ENCODE measurements around the gene NFIC. TPM values are rescaled to one million over a fixed set of nuclear protein-coding genes. Genes with fewer than 3 reads are reported as not detected.

The NFIC gene
- total RNA-seq, 1 donor = 79.5 TPM

DNA sequence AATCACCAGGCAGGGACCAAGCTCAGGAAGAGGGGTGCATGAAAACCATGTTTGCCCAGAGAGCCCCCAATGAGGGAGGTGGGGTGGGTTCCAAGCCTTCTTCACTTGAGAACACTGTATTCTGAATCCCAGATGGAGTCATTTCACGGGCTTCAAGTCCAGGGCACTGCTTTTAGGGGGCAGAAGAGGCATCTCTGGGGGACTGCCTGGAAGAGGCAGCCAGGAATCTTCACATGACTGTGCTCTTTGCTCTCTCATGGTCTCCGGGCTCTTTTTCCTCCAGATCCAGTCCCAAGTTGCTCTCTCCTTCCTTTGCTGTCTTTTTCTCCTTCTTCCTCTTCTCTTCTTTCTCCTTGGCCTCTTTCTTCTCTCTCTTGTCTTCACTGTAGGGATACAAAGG lies 108.2 kb downstream of the NFIC start:
- no peak overlapping the region for H3K4me3 ChIP-seq (ENCODE audit: low read depth, low read length)
- TF ChIP-seq CTCF (IDR thresholded peaks at IDR 0.05; ENCODE audit: insufficient read depth, low read length) = no peak
- no peak for DNase-seq (ENCODE audit: low read depth)

GRCh38 chr19:3475449-3475848 lies 109.1 kb downstream of the NFIC start:
- DNase-seq (ENCODE audit: low read depth) = no peak
- no peak for TF ChIP-seq CTCF (IDR thresholded peaks at IDR 0.05; ENCODE audit: insufficient read depth, low read length)
- H3K4me3 ChIP-seq (ENCODE audit: low read depth, low read length) = no peak overlapping the region

DNA sequence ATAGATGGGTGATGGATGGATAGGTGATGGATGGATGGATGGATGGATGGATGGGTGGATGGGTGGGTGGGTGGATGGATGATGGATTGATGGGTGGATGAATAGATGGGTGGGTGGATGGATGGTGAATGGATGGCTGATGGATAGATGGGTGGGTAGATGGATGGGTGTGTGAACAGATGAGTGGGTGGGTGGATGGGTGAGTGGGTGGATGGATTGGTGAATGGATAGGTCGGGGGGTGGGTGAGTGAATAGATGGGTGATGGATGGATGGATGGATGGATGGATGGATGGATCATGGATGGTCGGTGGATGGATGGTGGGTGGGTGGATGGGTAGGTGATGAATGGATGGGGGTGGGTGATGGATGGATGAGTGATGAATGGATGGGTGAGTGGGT lies 110.4 kb downstream of the NFIC start:
- DNase-seq (ENCODE audit: low read depth) = no peak
- no peak overlapping the region for H3K4me3 ChIP-seq (ENCODE audit: low read depth, low read length)
- no peak for TF ChIP-seq CTCF (IDR thresholded peaks at IDR 0.05; ENCODE audit: insufficient read depth, low read length)

- H3K4me3 ChIP-seq (ENCODE audit: low read depth, low read length) = no peak overlapping the region
- DNase-seq (ENCODE audit: low read depth) = no peak
- TF ChIP-seq CTCF (IDR thresholded peaks at IDR 0.05; ENCODE audit: insufficient read depth, low read length) = no peak
Observed at GRCh38 chr19:3477506-3477905, 111.1 kb downstream of the NFIC start.

DNA sequence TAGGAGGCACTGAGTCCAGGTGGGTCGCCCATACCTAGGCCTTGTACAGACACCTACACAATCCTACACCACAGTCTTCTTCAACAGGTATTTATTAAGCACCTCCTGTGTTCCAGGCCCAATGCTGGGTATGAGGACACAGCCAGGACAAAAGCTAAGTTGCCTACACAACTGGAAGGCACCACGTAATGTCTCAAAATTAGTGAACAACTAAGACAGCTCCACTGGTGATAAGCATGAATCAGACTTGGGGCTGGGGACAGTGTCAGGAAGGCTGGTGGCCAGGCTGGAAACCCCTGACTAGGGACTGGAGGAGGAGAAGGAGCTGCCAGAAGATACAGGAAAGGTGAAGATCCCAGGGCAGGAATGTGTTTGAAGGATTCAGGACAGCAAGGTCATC lies 111.6 kb downstream of the NFIC start:
- H3K4me3 ChIP-seq (ENCODE audit: low read depth, low read length) = no peak overlapping the region
- no peak for DNase-seq (ENCODE audit: low read depth)
- TF ChIP-seq CTCF (IDR thresholded peaks at IDR 0.05; ENCODE audit: insufficient read depth, low read length) = no peak

DNA sequence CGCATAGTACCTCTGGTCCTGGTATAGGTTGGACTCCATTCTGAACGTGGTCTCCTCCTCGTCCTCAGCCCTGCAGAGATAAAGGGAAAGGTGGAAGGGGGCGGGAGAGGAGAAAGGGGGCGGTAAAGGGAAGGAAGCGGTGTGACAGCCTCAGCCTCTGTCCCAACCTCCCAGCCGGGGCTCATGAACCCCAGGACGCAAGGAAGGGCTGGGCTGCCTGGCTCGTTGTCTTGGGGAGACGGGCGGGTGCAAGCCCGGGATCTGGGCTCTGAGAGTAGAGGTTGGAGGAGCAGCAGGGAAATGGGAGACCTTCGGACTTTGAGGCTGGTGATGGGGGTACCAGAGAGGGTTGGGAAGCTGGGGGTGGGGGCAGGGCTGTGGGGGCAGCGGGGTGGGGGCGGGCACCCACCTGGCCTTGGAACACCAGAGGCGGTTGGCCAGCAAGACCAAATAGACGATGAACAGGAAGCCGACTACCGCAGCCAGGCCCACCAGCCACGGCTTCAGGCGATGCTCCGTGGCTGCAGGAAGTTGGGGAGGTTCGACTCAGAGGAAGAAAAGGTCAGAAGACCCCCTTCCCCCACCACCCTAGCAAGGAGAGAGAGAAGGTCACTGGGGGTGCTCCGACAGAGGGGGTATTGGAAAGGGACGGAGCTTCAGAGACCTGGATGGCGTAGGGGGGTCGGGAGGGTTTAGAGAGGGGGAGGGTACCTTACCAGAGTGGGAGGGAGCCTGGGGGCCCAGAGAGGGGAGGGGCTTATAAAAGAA lies 112.2 kb downstream of the NFIC start:
- TF ChIP-seq CTCF (IDR thresholded peaks at IDR 0.05; ENCODE audit: insufficient read depth, low read length) = no peak
- no peak for DNase-seq (ENCODE audit: low read depth)
- H3K4me3 ChIP-seq (ENCODE audit: low read depth, low read length) = no peak overlapping the region
